Stimulated activated CD8-positive, alpha-beta memory T cell treated with anti-CD3 and anti-CD28 coated beads, Interleukin-2, amount 100 ng/mL, for 1 hour (primary cell): Measurements from ENCODE around the gene OPRD1.
"Not testable (repeated sequence)": the region's sequence is repeated elsewhere in the genome, so short reads cannot be mapped to it uniquely, and the experiment has no call there.

Experiments used
- DNase-seq, 2 donors: peaks; one replicate each; pipeline ENCODE4 v3.0.0-alpha.2; 2020; ENCODE audit warnings: low read depth in 2 of 2

Gene OPRD1

GRCh38 chr1:28845786-28846543 lies 34.0 kb downstream of the OPRD1 start:
- no peak for DNase-seq

- not testable (repeated sequence) for DNase-seq
These were observed 35.2 kb downstream of the OPRD1 start for GRCh38 chr1:28847207-28847606.

- no peak for DNase-seq
These were observed 36.4 kb downstream of the OPRD1 start for GRCh38 chr1:28848416-28848815.

- DNase-seq = no peak
These were observed 41.2 kb downstream of the OPRD1 start for GRCh38 chr1:28853093-28853742.

- not testable (repeated sequence) for DNase-seq
These were observed 42.4 kb downstream of the OPRD1 start for GRCh38 chr1:28854406-28854805.

GRCh38 chr1:28855046-28855445 lies 43.1 kb downstream of the OPRD1 start:
- no peak for DNase-seq

- no peak for DNase-seq
These were observed 43.5 kb downstream of the OPRD1 start for GRCh38 chr1:28855469-28855951.

GRCh38 chr1:28855969-28856368 lies 44.0 kb downstream of the OPRD1 start:
- no peak for DNase-seq

- no peak for DNase-seq
These were observed 48.5 kb downstream of the OPRD1 start for GRCh38 chr1:28860332-28861073.

GRCh38 chr1:28862571-28863403 lies 50.8 kb downstream of the OPRD1 start:
- no peak for DNase-seq

- DNase-seq = no peak
These were observed 52.7 kb downstream of the OPRD1 start for GRCh38 chr1:28864695-28865094.

- DNase-seq = no peak
These were observed 54.2 kb downstream of the OPRD1 start for GRCh38 chr1:28865997-28866650.

- no peak for DNase-seq
These were observed 55.9 kb downstream of the OPRD1 start for GRCh38 chr1:28867850-28868249.

- DNase-seq = no peak
These were observed 58.0 kb downstream of the OPRD1 start for GRCh38 chr1:28869952-28870351.

- DNase-seq = no peak
These were observed 59.8 kb downstream of the OPRD1 start for GRCh38 chr1:28871631-28872401.

- DNase-seq = not testable (repeated sequence)
These were observed 63.2 kb downstream of the OPRD1 start for GRCh38 chr1:28875134-28875533.

GRCh38 chr1:28877132-28877781 lies 65.3 kb downstream of the OPRD1 start:
- peak; percentile 56 to 61 for DNase-seq

GRCh38 chr1:28878796-28879195 lies 66.8 kb downstream of the OPRD1 start:
- no peak for DNase-seq

- DNase-seq = peak; percentile 50 to 66
These were observed 70.1 kb downstream of the OPRD1 start for GRCh38 chr1:28882009-28882628.
